ENCODE data around the gene OLFM1. TPM values are rescaled to one million over a fixed set of nuclear protein-coding genes. Genes with fewer than 3 reads are reported as not detected.

Gene OLFM1
- total and polyA plus RNA-seq, 7 donors = 4.8 to 23.1 (median 11.2) TPM

- DNase-seq (peak in 1 of 2 donors; percentile 46), ATAC-seq (no peak)
- Histone ChIP-seq H3K36me3 (ENCODE audit: insufficient read depth in 1 of 2, low read depth in 1 of 2) (no peaks in the 10 kb centered on the region), H3K27me3 (ENCODE audit: insufficient read depth in 3 of 3, low read length in 2 of 3) (peaks cover 0 to 29% (median 1%) of the 10 kb centered on the region in 3 donors), H3K4me1 (peaks cover 9% of the 10 kb centered on the region), H3K9me3 (no peaks in the 10 kb centered on the region), H3K4me3 (peak overlapping the region; percentile 63), H3K27ac (no peak overlapping the region)
- intact Hi-C loops (cut with DNase I) = loop anchor here in 1 of 2 donors (5.0 kb wide), 1 partner anchor 169 kb away; no protein-coding TSS in a partner anchor
- TF ChIP-seq, protein P1, sequence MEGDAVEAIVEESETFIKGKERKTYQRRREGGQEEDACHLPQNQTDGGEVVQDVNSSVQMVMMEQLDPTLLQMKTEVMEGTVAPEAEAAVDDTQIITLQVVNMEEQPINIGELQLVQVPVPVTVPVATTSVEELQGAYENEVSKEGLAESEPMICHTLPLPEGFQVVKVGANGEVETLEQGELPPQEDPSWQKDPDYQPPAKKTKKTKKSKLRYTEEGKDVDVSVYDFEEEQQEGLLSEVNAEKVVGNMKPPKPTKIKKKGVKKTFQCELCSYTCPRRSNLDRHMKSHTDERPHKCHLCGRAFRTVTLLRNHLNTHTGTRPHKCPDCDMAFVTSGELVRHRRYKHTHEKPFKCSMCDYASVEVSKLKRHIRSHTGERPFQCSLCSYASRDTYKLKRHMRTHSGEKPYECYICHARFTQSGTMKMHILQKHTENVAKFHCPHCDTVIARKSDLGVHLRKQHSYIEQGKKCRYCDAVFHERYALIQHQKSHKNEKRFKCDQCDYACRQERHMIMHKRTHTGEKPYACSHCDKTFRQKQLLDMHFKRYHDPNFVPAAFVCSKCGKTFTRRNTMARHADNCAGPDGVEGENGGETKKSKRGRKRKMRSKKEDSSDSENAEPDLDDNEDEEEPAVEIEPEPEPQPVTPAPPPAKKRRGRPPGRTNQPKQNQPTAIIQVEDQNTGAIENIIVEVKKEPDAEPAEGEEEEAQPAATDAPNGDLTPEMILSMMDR (IDR thresholded peaks at IDR 0.05) = no peak
- 0 to 1% (median 0%) methylated on average over 20 to 57 of the region's 57 CpGs for WGBS, 3 donors
These were observed 455 bp downstream of the OLFM1 start for GRCh38 chr9:135087899-135088347.

GRCh38 chr9:135088348-135088978 is 995 bp downstream of the OLFM1 start:
- intact Hi-C loops (cut with DNase I) = loop anchor here in 1 of 2 donors (5.0 kb wide), 1 partner anchor 169 kb away; no protein-coding TSS in a partner anchor
- DNase-seq (no peak), ATAC-seq (no peak)
- Histone ChIP-seq H3K9me3 (no peaks in the 10 kb centered on the region), H3K27ac (no peak overlapping the region), H3K4me3 (peak overlapping the region; percentile 63), H3K27me3 (ENCODE audit: insufficient read depth in 3 of 3, low read length in 2 of 3) (peaks cover 0 to 29% (median 1%) of the 10 kb centered on the region in 3 donors), H3K4me1 (peaks cover 9% of the 10 kb centered on the region), H3K36me3 (ENCODE audit: insufficient read depth in 1 of 2, low read depth in 1 of 2) (no peaks in the 10 kb centered on the region)
- WGBS, 3 donors = 2 to 3% (median 2%) methylated on average over 42 to 45 of the region's 45 CpGs
- TF ChIP-seq, protein P1 (IDR thresholded peaks at IDR 0.05) = no peak

DNA sequence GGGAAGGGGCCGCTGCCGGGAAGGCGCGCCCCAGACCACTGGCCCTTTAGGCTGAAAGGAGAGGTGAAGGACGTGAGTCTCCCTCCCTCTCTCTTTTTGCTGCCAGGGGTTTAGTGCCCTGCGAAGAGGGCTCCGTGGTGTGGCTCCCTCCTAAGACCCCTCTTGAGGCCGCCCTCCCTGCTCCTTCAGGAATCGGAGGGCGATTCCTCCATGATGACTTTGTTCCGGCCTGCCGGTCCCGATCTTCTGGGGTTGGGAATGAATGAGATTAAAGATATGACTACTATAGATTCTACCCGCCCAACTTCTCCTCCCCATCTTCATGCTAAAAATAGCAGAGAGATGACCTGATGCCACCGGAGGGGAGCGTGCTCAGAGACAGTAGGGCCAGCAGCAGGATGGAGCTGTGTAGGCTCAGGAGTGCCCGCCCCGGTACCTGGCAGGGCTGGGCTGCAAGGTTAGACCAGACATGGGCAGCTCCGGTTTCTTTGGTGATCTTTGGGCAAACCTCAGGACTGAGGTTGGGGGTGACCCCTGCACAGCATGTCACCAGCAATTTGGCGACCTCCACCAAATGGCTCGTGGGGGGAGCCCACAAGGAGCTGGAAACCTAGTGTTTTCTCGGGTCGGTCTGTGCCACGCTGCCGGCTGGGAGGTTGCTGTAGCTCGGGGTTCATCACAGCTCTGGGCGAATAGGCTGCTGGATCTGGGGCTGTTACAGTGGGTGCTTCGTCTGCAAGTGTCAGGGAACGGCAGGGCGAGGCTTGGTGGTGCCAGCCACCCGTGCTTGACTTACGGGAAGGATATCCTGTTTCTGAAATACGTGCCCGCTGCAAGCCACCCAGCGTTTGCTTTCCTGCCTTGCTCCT is 1.7 kb downstream of the OLFM1 start:
- peak in 1 of 2 donors; percentile 48 for DNase-seq
- TF ChIP-seq, protein P1 (IDR thresholded peaks at IDR 0.05) = no peak
- Histone ChIP-seq H3K27ac (no peak overlapping the region), H3K9me3 (no peaks in the 10 kb centered on the region), H3K4me1 (peaks cover 9% of the 10 kb centered on the region), H3K36me3 (ENCODE audit: insufficient read depth in 1 of 2, low read depth in 1 of 2) (no peaks in the 10 kb centered on the region), H3K27me3 (ENCODE audit: insufficient read depth in 3 of 3, low read length in 2 of 3) (peaks cover 0 to 29% (median 1%) of the 10 kb centered on the region in 3 donors), H3K4me3 (peak overlapping the region; percentile 63)
- ATAC-seq = peak in 2 of 4 donors; percentile 39 to 52
- intact Hi-C loops (cut with DNase I) = loop anchor here in 1 of 2 donors (5.0 kb wide), 1 partner anchor 168 kb away; no protein-coding TSS in a partner anchor
- 28 to 42% (median 39%) methylated on average over 33 to 35 of the region's 35 CpGs for WGBS, 3 donors

GRCh38 chr9:135090081-135090480 is 2.6 kb downstream of the OLFM1 start:
- DNase-seq (peak in 1 of 2 donors; percentile 22), ATAC-seq (no peak)
- Histone ChIP-seq H3K27me3 (ENCODE audit: insufficient read depth in 3 of 3, low read length in 2 of 3) (peaks cover 0 to 33% (median 1%) of the 10 kb centered on the region in 3 donors), H3K9me3 (no peaks in the 10 kb centered on the region), H3K4me3 (no peak overlapping the region), H3K36me3 (ENCODE audit: insufficient read depth in 1 of 2, low read depth in 1 of 2) (no peaks in the 10 kb centered on the region), H3K4me1 (peaks cover 9% of the 10 kb centered on the region), H3K27ac (no peak overlapping the region)
- intact Hi-C loops (cut with DNase I) = no loop called here
- TF ChIP-seq, protein P1 (IDR thresholded peaks at IDR 0.05) = no peak
- 86 to 90% (median 88%) methylated on average over 7 of the region's 7 CpGs for WGBS, 3 donors

Measured in psoas muscle (tissue), 8 donors.